ENCODE data around the gene RIC8B. TPM values are rescaled to one million over a fixed set of nuclear protein-coding genes. Genes with fewer than 3 reads are reported as not detected.

RIC8B gene
- total RNA-seq, 1 donor from 2014 or later, result 22.5 TPM

DNA sequence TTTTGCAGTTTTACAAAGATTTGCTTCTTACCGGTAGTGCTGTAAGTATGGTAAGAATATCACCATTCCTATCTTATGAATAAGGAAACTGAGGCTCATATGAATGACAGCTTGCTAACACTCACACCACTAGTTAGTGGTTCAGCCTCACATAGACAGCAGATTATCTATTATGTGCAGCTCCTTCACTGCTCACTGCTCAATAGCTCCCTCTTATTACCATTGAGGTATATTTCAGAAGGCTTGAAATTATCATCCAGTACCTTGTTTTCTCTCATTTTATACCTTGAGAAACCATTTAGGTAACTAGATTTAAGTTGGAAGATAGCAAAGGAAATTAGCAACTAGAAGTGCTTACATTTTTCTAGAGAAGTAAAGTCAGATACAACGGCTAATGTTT is 15.5 kb downstream of the RIC8B start:
- no peak for TF ChIP-seq CTCF (IDR thresholded peaks at IDR 0.05; ENCODE audit: unreplicated experiment)
- Mint-ChIP-seq H3K4me1 (no peaks in the 10 kb centered on the region), H3K36me3 (peaks cover 62% of the 10 kb centered on the region), H3K4me3 (no peak overlapping the region), H3K9me3 (peaks cover 12% of the 10 kb centered on the region), H3K27ac (no peak overlapping the region), H3K27me3 (ENCODE audit: low read depth) (no peaks in the 10 kb centered on the region)
- DNase-seq (ENCODE audit: low spot score in 2 of 2, unreplicated experiment in 2 of 2), result no peak

GRCh38 chr12:106791531-106791930 is 17.0 kb downstream of the RIC8B start:
- H3K27ac Mint-ChIP-seq, result no peak overlapping the region
- no peak overlapping the region for H3K4me3 Mint-ChIP-seq
- no peak for DNase-seq (ENCODE audit: low spot score in 2 of 2, unreplicated experiment in 2 of 2)
- H3K27me3 Mint-ChIP-seq (ENCODE audit: low read depth), result no peaks in the 10 kb centered on the region
- no peak for TF ChIP-seq CTCF (IDR thresholded peaks at IDR 0.05; ENCODE audit: unreplicated experiment)
- H3K9me3 Mint-ChIP-seq, result peaks cover 12% of the 10 kb centered on the region
- H3K36me3 Mint-ChIP-seq, result peaks cover 54% of the 10 kb centered on the region
- H3K4me1 Mint-ChIP-seq, result no peaks in the 10 kb centered on the region

GRCh38 chr12:106794369-106794768 is 19.9 kb downstream of the RIC8B start:
- Mint-ChIP-seq H3K9me3 (peaks cover 12% of the 10 kb centered on the region), H3K27me3 (ENCODE audit: low read depth) (no peaks in the 10 kb centered on the region), H3K4me3 (no peak overlapping the region), H3K4me1 (no peaks in the 10 kb centered on the region), H3K27ac (no peak overlapping the region), H3K36me3 (peaks cover 33% of the 10 kb centered on the region)
- DNase-seq (ENCODE audit: low spot score in 2 of 2, unreplicated experiment in 2 of 2), result no peak
- no peak for TF ChIP-seq CTCF (IDR thresholded peaks at IDR 0.05; ENCODE audit: unreplicated experiment)

- no peak for TF ChIP-seq CTCF (IDR thresholded peaks at IDR 0.05; ENCODE audit: unreplicated experiment)
- no peak for DNase-seq (ENCODE audit: low spot score in 2 of 2, unreplicated experiment in 2 of 2)
- Mint-ChIP-seq H3K27me3 (ENCODE audit: low read depth) (no peaks in the 10 kb centered on the region), H3K27ac (no peak overlapping the region), H3K36me3 (peaks cover 17% of the 10 kb centered on the region), H3K9me3 (no peaks in the 10 kb centered on the region), H3K4me1 (peaks cover 2% of the 10 kb centered on the region), H3K4me3 (no peak overlapping the region)
Observed at GRCh38 chr12:106801167-106801708, 26.8 kb downstream of the RIC8B start.

DNA sequence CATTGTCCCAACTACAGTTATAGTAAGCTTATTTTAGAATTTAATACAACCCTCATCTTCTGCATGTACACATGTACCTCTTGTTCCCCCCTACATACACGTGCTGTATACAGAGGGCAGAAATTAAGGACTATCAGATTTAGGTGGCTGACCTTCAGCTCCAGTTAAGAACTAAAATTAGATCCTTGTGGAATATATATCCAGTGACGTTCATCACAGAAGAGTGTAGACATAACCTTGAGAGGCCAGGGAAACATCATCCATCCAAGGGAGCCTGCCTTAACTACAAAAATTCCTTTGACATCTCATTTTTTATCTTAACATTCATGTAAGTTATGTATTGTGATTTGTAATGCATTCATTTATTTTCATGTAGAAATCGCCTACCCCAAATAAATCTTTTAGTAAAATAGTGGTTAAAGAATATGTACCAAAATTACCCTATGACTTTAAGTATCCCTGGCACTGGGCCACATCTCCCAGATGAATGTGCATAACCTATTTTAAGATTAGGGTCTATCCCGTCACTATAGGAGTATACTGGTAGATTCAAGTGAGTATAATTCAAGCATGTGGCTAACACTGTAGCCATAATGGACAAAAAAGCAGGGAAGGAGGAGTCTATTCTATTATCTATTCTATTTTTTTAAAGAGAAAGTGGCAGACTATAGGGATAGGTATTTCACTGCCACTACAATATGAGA is 27.5 kb downstream of the RIC8B start:
- H3K4me3 Mint-ChIP-seq, result no peak overlapping the region
- no peak for TF ChIP-seq CTCF (IDR thresholded peaks at IDR 0.05; ENCODE audit: unreplicated experiment)
- H3K27me3 Mint-ChIP-seq (ENCODE audit: low read depth), result no peaks in the 10 kb centered on the region
- H3K4me1 Mint-ChIP-seq, result peaks cover 2% of the 10 kb centered on the region
- peaks cover 21% of the 10 kb centered on the region for H3K36me3 Mint-ChIP-seq
- no peak for DNase-seq (ENCODE audit: low spot score in 2 of 2, unreplicated experiment in 2 of 2)
- no peak overlapping the region for H3K27ac Mint-ChIP-seq
- H3K9me3 Mint-ChIP-seq, result no peaks in the 10 kb centered on the region
